ENCODE data around the gene ACP7.

DNA sequence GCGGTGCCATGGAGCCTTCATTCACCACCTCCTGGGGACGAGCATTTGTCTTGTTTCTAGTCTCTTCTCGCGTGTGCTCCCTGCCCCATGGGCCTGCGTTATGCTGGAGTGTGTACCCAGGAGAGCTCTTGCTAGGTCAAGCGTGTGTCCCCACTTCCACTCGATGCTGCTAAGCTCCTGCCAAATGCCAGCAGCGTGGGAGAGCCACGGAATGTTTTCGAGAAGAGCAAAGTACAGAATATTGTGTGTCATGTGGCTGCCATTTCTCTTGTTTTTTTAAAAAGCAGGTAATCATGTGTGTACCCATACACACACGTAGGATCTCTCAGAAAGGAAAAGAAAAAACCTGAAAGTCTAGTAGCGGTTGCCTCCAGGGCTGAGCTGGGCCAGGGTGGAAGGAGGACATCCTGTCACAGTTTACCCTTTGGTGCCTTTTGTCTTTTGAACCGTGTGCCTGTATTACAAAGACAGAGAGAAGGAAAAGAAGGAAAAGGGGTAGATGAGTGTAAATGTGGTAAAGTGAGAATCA lies 70.0 kb downstream of the ACP7 start:
- TF ChIP-seq POLR2A (IDR thresholded peaks at IDR 0.05; ENCODE audit: low read depth, low read length): no peak
- no peak for TF ChIP-seq POLR2AphosphoS5 (IDR thresholded peaks at IDR 0.05; ENCODE audit: low read depth, low read length)

Measured in GM12892 (cell line).